ENCODE results near the gene PRKCH. TPM values are rescaled to one million over a fixed set of nuclear protein-coding genes. Genes with fewer than 3 reads are reported as not detected.
"Not testable (repeated sequence)": the region's sequence is repeated elsewhere in the genome, so short reads cannot be mapped to it uniquely, and the experiment has no call there.

The PRKCH gene
- total and polyA plus RNA-seq, 3 experiments from 2014 or later = 165 to 369 (median 166) TPM

DNA sequence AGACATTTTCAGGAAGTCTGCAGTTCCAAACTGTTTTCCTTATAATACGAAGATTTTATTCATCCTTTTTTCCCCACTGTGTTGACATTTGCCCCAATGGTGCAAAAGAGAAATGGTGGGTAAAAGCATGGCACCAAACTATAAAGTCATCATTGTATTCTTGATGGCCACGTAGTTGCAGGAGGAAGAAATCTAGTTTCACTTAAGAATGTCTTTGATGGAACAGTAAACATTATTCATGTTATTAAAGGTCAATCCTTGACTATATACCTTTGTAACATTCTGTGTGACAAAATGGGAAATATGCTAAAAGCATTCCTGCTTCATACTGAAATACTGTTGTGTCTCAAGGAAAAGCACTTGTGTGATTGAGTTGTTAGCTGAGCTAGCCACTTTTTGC, 80.1 kb downstream of the PRKCH start:
- Histone ChIP-seq H3K4me3 (ENCODE audit: low read length) (no peak overlapping the region), H3K36me3 (ENCODE audit: insufficient read depth, low read length) (no peaks in the 10 kb centered on the region), H3K27ac (ENCODE audit: low read depth, low read length) (no peak overlapping the region), H3K4me1 (ENCODE audit: insufficient read depth, low read length) (peaks cover 89% of the 10 kb centered on the region), H3K9me3 (ENCODE audit: low read length) (no peaks in the 10 kb centered on the region), H3K27me3 (ENCODE audit: insufficient read depth, low read length, poor library complexity, severe bottlenecking) (no peaks in the 10 kb centered on the region)
- DNase-seq = no peak
- peaks cover 0 to 40% (median 6%) of the 10 kb centered on the region in 3 donors for H3K36me3 Mint-ChIP-seq
- H3K4me3 Mint-ChIP-seq = peak overlapping the region; percentile 21 to 65 (median 35)
- H3K9me3 Mint-ChIP-seq = no peaks in the 10 kb centered on the region
- ChIA-PET POLR2A (interaction anchor here (1.2 kb wide), 1 partner anchor 16 kb away, joined by 3 read pairs; no protein-coding TSS in a partner anchor), CTCF (interaction anchor here (1.2 to 3.2 kb wide), 4 partner anchors 12 to 121 kb away, joined by 4 to 11 read pairs (median 8); partner anchors contain the start of genes PRKCH and TMEM30B)
- H3K27ac Mint-ChIP-seq = peak overlapping the region in 7 of 8 donors; percentile 48 to 89 (median 69)
- no peaks in the 10 kb centered on the region for H3K27me3 Mint-ChIP-seq
- H3K4me1 Mint-ChIP-seq = peaks cover 38 to 90% (median 60%) of the 10 kb centered on the region in 3 donors

DNA sequence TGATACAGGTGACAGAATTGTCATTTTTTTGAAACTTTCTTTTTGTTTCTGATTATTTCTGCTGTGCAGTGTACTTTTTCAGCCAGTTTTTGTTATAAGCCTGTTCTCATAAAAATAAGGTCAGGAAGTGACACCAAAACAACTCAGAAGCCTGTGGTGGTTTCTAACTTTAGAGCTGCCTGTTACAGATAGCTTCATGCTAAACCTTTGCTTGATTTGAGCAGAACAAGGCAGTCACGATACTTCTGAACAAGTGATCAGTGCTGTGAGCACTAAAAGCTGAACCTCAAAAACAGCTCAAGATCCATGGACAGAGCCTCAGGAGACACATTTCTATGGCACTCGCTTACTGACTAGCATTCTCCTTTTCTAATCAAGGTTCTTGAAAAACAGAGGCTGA, 82.0 kb downstream of the PRKCH start:
- Mint-ChIP-seq H3K4me1 (peaks cover 40 to 89% (median 56%) of the 10 kb centered on the region in 3 donors), H3K36me3 (peaks cover 0 to 33% (median 4%) of the 10 kb centered on the region in 3 donors), H3K27me3 (no peaks in the 10 kb centered on the region), H3K9me3 (no peaks in the 10 kb centered on the region), H3K4me3 (peak overlapping the region; percentile 15 to 76 (median 69)), H3K27ac (peak overlapping the region; percentile 36 to 95 (median 90))
- POLR2A ChIA-PET = interaction anchor here (0.5 to 1.5 kb wide), 12 partner anchors 13 to 1156 kb away, joined by 3 to 10 read pairs (median 3); no protein-coding TSS in a partner anchor
- peak in 2 of 5 donors; percentile 60 to 64 for DNase-seq
- no peak overlapping the region for H3K4me3 ChIP-seq (ENCODE audit: low read length)
- H3K27me3 ChIP-seq (ENCODE audit: insufficient read depth, low read length, poor library complexity, severe bottlenecking) = no peaks in the 10 kb centered on the region
- H3K27ac ChIP-seq (ENCODE audit: low read depth, low read length) = no peak overlapping the region
- H3K36me3 ChIP-seq (ENCODE audit: insufficient read depth, low read length) = no peaks in the 10 kb centered on the region
- CTCF ChIA-PET = interaction anchor here (0.7 to 2.6 kb wide), 5 partner anchors 8 to 81 kb away, joined by 3 to 11 read pairs (median 3); partner anchors contain the start of gene PRKCH
- no peaks in the 10 kb centered on the region for H3K9me3 ChIP-seq (ENCODE audit: low read length)
- H3K4me1 ChIP-seq (ENCODE audit: insufficient read depth, low read length) = peaks cover 89% of the 10 kb centered on the region

DNA sequence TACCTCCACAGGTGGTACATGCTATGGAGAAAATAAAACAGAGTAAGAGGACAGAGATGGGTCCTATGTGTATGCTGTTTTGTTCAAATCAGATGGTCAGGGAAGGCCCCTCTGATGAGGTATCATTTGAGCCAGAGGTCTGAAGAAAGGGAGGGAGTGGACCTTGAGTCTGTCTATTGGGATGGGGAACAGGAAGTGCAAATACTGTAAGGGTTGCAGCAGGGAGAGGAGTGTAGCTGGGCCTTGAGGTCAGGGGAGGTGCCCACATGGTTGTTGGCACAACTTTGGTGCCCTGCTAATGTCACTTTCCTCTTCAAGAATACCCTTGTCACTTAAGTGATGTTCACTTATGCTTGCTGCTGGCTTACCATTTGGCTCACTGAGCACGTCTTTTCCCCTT, 83.3 kb downstream of the PRKCH start:
- Histone ChIP-seq H3K4me1 (ENCODE audit: insufficient read depth, low read length) (peaks cover 89% of the 10 kb centered on the region), H3K27me3 (ENCODE audit: insufficient read depth, low read length, poor library complexity, severe bottlenecking) (no peaks in the 10 kb centered on the region), H3K4me3 (ENCODE audit: low read length) (no peak overlapping the region), H3K9me3 (ENCODE audit: low read length) (no peaks in the 10 kb centered on the region), H3K27ac (ENCODE audit: low read depth, low read length) (no peak overlapping the region), H3K36me3 (ENCODE audit: insufficient read depth, low read length) (no peaks in the 10 kb centered on the region)
- Mint-ChIP-seq H3K4me1 (peaks cover 28 to 89% (median 67%) of the 10 kb centered on the region in 3 donors), H3K27ac (peak overlapping the region; percentile 79 to 98 (median 84)), H3K9me3 (no peaks in the 10 kb centered on the region), H3K27me3 (no peaks in the 10 kb centered on the region), H3K4me3 (peak overlapping the region; percentile 18 to 87 (median 57)), H3K36me3 (peaks cover 0 to 36% (median 6%) of the 10 kb centered on the region in 3 donors)
- no peak for DNase-seq
- CTCF ChIA-PET = no interaction called here
- POLR2A ChIA-PET = interaction anchor here (0.7 kb wide), 1 partner anchor 107 kb away, joined by 5 read pairs; no protein-coding TSS in a partner anchor

DNA sequence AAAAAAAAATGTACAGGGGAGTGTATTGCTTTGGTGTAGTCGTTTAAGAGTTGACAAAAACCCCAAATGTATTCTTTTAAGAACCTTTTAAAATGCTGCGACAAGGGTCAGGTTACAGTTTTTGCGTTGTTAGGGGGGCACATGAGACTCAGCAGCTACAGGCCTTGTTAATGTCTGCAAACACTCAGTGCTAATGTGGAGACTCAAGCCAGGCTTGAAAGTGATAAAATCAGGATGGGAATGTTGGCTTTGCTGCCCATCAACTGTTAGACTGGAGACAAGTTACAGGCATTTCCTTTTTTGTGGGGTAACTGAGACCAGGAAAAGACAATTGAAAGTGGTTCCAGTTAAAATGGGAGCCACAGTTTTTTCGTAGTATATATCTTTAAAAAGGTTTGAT, 84.8 kb downstream of the PRKCH start:
- Histone ChIP-seq H3K27ac (ENCODE audit: low read depth, low read length) (no peak overlapping the region), H3K27me3 (ENCODE audit: insufficient read depth, low read length, poor library complexity, severe bottlenecking) (no peaks in the 10 kb centered on the region), H3K4me3 (ENCODE audit: low read length) (no peak overlapping the region), H3K9me3 (ENCODE audit: low read length) (no peaks in the 10 kb centered on the region), H3K36me3 (ENCODE audit: insufficient read depth, low read length) (no peaks in the 10 kb centered on the region), H3K4me1 (ENCODE audit: insufficient read depth, low read length) (peaks cover 86% of the 10 kb centered on the region)
- no peak for DNase-seq
- H3K27me3 Mint-ChIP-seq = no peaks in the 10 kb centered on the region
- H3K27ac Mint-ChIP-seq = peak overlapping the region; percentile 58 to 98 (median 82)
- H3K36me3 Mint-ChIP-seq = peaks cover 0 to 33% (median 9%) of the 10 kb centered on the region in 3 donors
- POLR2A ChIA-PET = interaction anchor here (1.0 kb wide), 1 partner anchor 10 kb away, joined by 3 read pairs; no protein-coding TSS in a partner anchor
- peaks cover 12 to 77% (median 67%) of the 10 kb centered on the region in 3 donors for H3K4me1 Mint-ChIP-seq
- CTCF ChIA-PET = no interaction called here
- H3K9me3 Mint-ChIP-seq = no peaks in the 10 kb centered on the region
- H3K4me3 Mint-ChIP-seq = peak overlapping the region; percentile 1 to 67 (median 53)

DNA sequence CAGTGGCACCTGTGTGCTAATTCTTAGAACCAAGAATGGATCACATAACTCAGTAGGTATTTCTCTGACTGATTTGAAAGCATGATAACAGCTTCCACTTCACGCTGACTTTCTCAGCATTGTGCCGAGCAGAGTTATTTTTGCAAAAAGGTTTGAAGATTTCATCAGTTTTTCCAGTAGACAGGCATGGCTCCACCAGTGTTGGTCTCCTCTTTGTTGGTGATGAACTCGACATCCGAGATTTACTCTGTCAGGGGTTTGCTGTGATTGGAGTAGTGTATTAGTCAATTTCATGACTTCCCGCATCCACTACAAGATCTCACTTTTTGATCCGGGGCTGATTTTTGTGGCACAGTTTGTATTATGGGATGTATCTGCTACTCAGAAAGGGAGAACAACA, 85.3 kb downstream of the PRKCH start:
- Histone ChIP-seq H3K27me3 (ENCODE audit: insufficient read depth, low read length, poor library complexity, severe bottlenecking) (no peaks in the 10 kb centered on the region), H3K4me3 (ENCODE audit: low read length) (no peak overlapping the region), H3K27ac (ENCODE audit: low read depth, low read length) (no peak overlapping the region), H3K9me3 (ENCODE audit: low read length) (no peaks in the 10 kb centered on the region), H3K36me3 (ENCODE audit: insufficient read depth, low read length) (no peaks in the 10 kb centered on the region), H3K4me1 (ENCODE audit: insufficient read depth, low read length) (peaks cover 87% of the 10 kb centered on the region)
- Mint-ChIP-seq H3K27me3 (no peaks in the 10 kb centered on the region), H3K27ac (peak overlapping the region; percentile 61 to 98 (median 82)), H3K36me3 (peaks cover 0 to 30% (median 12%) of the 10 kb centered on the region in 3 donors), H3K4me1 (peaks cover 8 to 72% (median 67%) of the 10 kb centered on the region in 3 donors), H3K9me3 (no peaks in the 10 kb centered on the region), H3K4me3 (peak overlapping the region; percentile 29 to 67 (median 53))
- DNase-seq = peak in 1 of 5 donors; percentile 36
- POLR2A ChIA-PET = no interaction called here
- CTCF ChIA-PET = interaction anchor here (1.0 kb wide), 1 partner anchor 75 kb away, joined by 3 read pairs; no protein-coding TSS in a partner anchor

DNA sequence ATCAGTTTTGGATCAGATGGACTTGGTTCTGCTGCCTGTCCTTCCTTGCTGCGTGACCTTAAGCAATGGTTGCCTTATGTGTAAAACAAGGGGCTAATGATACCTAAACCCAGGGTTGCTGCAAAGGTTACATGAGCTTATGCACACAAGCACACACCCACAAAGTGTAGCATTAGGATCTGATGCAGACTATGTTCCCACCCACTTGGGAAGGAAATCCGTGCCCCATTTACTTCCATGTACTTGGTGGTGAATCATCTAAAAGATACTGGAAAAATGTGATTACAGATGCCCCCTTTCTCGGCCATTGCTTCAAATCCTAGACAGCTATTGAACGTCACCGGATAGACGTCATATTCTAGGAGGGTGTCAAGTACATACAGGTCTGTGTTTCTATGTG, 87.1 kb downstream of the PRKCH start:
- Mint-ChIP-seq H3K9me3 (no peaks in the 10 kb centered on the region), H3K27ac (peak overlapping the region in 7 of 8 donors; percentile 15 to 92 (median 70))

DNA sequence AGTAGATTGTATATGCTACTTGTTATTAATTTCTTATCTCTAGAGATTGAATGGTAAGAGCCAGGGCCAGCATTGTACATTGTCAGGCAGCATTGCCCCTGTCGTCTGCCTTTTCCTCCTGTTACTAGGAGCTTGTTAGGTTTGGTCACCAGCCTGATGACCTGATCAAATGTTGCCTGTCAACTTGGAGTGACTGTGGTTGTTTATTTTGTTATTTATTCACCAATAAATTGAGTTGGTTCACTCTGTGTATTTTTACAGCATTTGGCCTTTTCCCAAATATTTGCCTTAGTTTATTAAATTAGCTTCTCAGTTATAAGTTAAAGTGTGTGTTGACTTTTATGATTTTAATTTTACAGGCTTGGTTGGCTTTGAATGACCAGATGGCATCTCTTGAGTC, 88.4 kb downstream of the PRKCH start:
- ChIA-PET POLR2A (interaction anchor here (0.6 to 1.3 kb wide), 2 partner anchors 10 to 36 kb away, joined by 3 to 10 read pairs; no protein-coding TSS in a partner anchor), CTCF (interaction anchor here (0.9 kb wide), 1 partner anchor 42 kb away, joined by 4 read pairs; no protein-coding TSS in a partner anchor)
- no peak for DNase-seq
- Histone ChIP-seq H3K36me3 (ENCODE audit: insufficient read depth, low read length) (no peaks in the 10 kb centered on the region), H3K4me3 (ENCODE audit: low read length) (no peak overlapping the region), H3K27ac (ENCODE audit: low read depth, low read length) (no peak overlapping the region), H3K4me1 (ENCODE audit: insufficient read depth, low read length) (peaks cover 94% of the 10 kb centered on the region), H3K9me3 (ENCODE audit: low read length) (no peaks in the 10 kb centered on the region), H3K27me3 (ENCODE audit: insufficient read depth, low read length, poor library complexity, severe bottlenecking) (no peaks in the 10 kb centered on the region)
- Mint-ChIP-seq H3K36me3 (peaks cover 0 to 22% (median 14%) of the 10 kb centered on the region in 3 donors), H3K4me1 (peaks cover 0 to 50% (median 46%) of the 10 kb centered on the region in 3 donors), H3K27ac (peak overlapping the region in 5 of 8 donors; percentile 15 to 80 (median 33)), H3K4me3 (peak overlapping the region in 2 of 7 donors; percentile 14 to 23), H3K27me3 (no peaks in the 10 kb centered on the region), H3K9me3 (no peaks in the 10 kb centered on the region)

More for the DNA sequence above, 87.1 kb downstream of the PRKCH start:
- CTCF ChIA-PET = interaction anchor here (1.1 kb wide), 1 partner anchor 48 kb away, joined by 3 read pairs; no protein-coding TSS in a partner anchor
- DNase-seq = no peak
- H3K4me1 Mint-ChIP-seq = peaks cover 0 to 61% (median 59%) of the 10 kb centered on the region in 3 donors
- H3K4me3 Mint-ChIP-seq = peak overlapping the region in 6 of 7 donors; percentile 14 to 77 (median 25)
- H3K4me3 ChIP-seq (ENCODE audit: low read length) = no peak overlapping the region
- H3K36me3 ChIP-seq (ENCODE audit: insufficient read depth, low read length) = no peaks in the 10 kb centered on the region
- no peaks in the 10 kb centered on the region for H3K27me3 ChIP-seq (ENCODE audit: insufficient read depth, low read length, poor library complexity, severe bottlenecking)
- peaks cover 93% of the 10 kb centered on the region for H3K4me1 ChIP-seq (ENCODE audit: insufficient read depth, low read length)
- H3K27me3 Mint-ChIP-seq = no peaks in the 10 kb centered on the region
- H3K27ac ChIP-seq (ENCODE audit: low read depth, low read length) = no peak overlapping the region
- peaks cover 0 to 25% (median 14%) of the 10 kb centered on the region in 3 donors for H3K36me3 Mint-ChIP-seq
- no peaks in the 10 kb centered on the region for H3K9me3 ChIP-seq (ENCODE audit: low read length)
- POLR2A ChIA-PET = interaction anchor here (0.6 kb wide), 1 partner anchor 13 kb away, joined by 3 read pairs; no protein-coding TSS in a partner anchor

DNA sequence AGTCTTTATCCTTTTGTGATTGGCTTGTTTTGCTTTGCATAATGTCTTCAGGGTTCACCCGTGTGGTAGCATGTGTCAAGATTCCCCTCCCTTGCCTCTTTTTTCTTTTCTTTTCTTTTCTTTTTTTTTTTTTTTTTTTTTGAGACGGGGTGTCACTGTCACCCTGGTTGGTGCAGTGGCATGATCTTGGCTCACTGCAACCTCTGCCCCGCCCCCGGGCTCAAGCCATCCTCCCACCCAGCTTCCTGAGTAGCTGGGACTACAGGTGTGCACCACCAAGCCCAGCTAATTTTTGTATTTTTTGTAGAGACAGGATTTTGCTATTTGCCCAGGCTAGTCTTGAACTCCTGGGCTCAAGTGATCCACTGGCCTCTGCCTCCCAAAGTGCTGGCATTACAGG, 94.6 kb downstream of the PRKCH start:
- peak overlapping the region in 5 of 8 donors; percentile 64 to 96 (median 92) for H3K27ac Mint-ChIP-seq
- ChIA-PET POLR2A (interaction anchor here (0.6 to 1.6 kb wide), 3 partner anchors 13 to 104 kb away, joined by 3 to 4 read pairs (median 3); no protein-coding TSS in a partner anchor), CTCF (interaction anchor here (0.7 to 2.1 kb wide), 2 partner anchors 85 to 93 kb away, joined by 3 to 4 read pairs; no protein-coding TSS in a partner anchor)
- not testable (repeated sequence) for H3K27me3 Mint-ChIP-seq; H3K9me3 Mint-ChIP-seq; DNase-seq; H3K9me3 ChIP-seq (ENCODE audit: low read length); H3K4me3 ChIP-seq (ENCODE audit: low read length); H3K36me3 ChIP-seq (ENCODE audit: insufficient read depth, low read length); H3K27ac ChIP-seq (ENCODE audit: low read depth, low read length); H3K27me3 ChIP-seq (ENCODE audit: insufficient read depth, low read length, poor library complexity, severe bottlenecking)
- peaks cover 96% of the 10 kb centered on the region for H3K4me1 ChIP-seq (ENCODE audit: insufficient read depth, low read length)
- H3K36me3 Mint-ChIP-seq = peaks cover 0 to 24% (median 12%) of the 10 kb centered on the region in 3 donors
- peaks cover 0 to 50% (median 0%) of the 10 kb centered on the region in 3 donors for H3K4me1 Mint-ChIP-seq
- H3K4me3 Mint-ChIP-seq = peak overlapping the region in 6 of 7 donors; percentile 38 to 70 (median 60)
